ENCODE data around the gene SORL1. TPM values are rescaled to one million over a fixed set of nuclear protein-coding genes. Genes with fewer than 3 reads are reported as not detected.

The SORL1 gene
- total and polyA plus RNA-seq, 2 experiments from 2014 or later = 6.4 to 18.2 TPM

- Histone ChIP-seq H3K36me3 (no peaks in the 10 kb centered on the region), H3K4me1 (ENCODE audit: low read depth) (no peaks in the 10 kb centered on the region), H3K27me3 (no peaks in the 10 kb centered on the region), H3K4me3 (no peak overlapping the region), H3K27ac (no peak overlapping the region), H3K9me3 (ENCODE audit: low read depth) (no peaks in the 10 kb centered on the region)
- DNase-seq (ENCODE audit: low read depth in 1 of 2, low spot score in 1 of 2) = no peak
- TF ChIP-seq, protein P1, sequence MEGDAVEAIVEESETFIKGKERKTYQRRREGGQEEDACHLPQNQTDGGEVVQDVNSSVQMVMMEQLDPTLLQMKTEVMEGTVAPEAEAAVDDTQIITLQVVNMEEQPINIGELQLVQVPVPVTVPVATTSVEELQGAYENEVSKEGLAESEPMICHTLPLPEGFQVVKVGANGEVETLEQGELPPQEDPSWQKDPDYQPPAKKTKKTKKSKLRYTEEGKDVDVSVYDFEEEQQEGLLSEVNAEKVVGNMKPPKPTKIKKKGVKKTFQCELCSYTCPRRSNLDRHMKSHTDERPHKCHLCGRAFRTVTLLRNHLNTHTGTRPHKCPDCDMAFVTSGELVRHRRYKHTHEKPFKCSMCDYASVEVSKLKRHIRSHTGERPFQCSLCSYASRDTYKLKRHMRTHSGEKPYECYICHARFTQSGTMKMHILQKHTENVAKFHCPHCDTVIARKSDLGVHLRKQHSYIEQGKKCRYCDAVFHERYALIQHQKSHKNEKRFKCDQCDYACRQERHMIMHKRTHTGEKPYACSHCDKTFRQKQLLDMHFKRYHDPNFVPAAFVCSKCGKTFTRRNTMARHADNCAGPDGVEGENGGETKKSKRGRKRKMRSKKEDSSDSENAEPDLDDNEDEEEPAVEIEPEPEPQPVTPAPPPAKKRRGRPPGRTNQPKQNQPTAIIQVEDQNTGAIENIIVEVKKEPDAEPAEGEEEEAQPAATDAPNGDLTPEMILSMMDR (IDR thresholded peaks at IDR 0.05; ENCODE audit: low read depth, low read length) = no peak
Measured at GRCh38 chr11:121472312-121472711, 20.2 kb downstream of the SORL1 start.

- TF ChIP-seq, protein P1 (IDR thresholded peaks at IDR 0.05; ENCODE audit: low read depth, low read length) = no peak
- Histone ChIP-seq H3K27ac (no peak overlapping the region), H3K4me3 (no peak overlapping the region), H3K27me3 (no peaks in the 10 kb centered on the region), H3K9me3 (ENCODE audit: low read depth) (no peaks in the 10 kb centered on the region), H3K36me3 (no peaks in the 10 kb centered on the region), H3K4me1 (ENCODE audit: low read depth) (no peaks in the 10 kb centered on the region)
- DNase-seq (ENCODE audit: low read depth in 1 of 2, low spot score in 1 of 2) = peak in 1 of 2 donors; percentile 58
Measured at GRCh38 chr11:121473064-121473777, 21.1 kb downstream of the SORL1 start.

GRCh38 chr11:121474680-121475079, 22.6 kb downstream of the SORL1 start:
- Histone ChIP-seq H3K4me3 (no peak overlapping the region), H3K27ac (no peak overlapping the region), H3K36me3 (no peaks in the 10 kb centered on the region), H3K9me3 (ENCODE audit: low read depth) (no peaks in the 10 kb centered on the region), H3K4me1 (ENCODE audit: low read depth) (peaks cover 8% of the 10 kb centered on the region), H3K27me3 (no peaks in the 10 kb centered on the region)
- TF ChIP-seq, protein P1 (IDR thresholded peaks at IDR 0.05; ENCODE audit: low read depth, low read length) = no peak
- no peak for DNase-seq (ENCODE audit: low read depth in 1 of 2, low spot score in 1 of 2)

GRCh38 chr11:121476379-121477032, 24.4 kb downstream of the SORL1 start:
- Histone ChIP-seq H3K36me3 (no peaks in the 10 kb centered on the region), H3K4me1 (ENCODE audit: low read depth) (peaks cover 8% of the 10 kb centered on the region), H3K27me3 (no peaks in the 10 kb centered on the region), H3K9me3 (ENCODE audit: low read depth) (no peaks in the 10 kb centered on the region), H3K27ac (no peak overlapping the region), H3K4me3 (no peak overlapping the region)
- no peak for DNase-seq (ENCODE audit: low read depth in 1 of 2, low spot score in 1 of 2)
- TF ChIP-seq, protein P1 (IDR thresholded peaks at IDR 0.05; ENCODE audit: low read depth, low read length) = no peak

DNA sequence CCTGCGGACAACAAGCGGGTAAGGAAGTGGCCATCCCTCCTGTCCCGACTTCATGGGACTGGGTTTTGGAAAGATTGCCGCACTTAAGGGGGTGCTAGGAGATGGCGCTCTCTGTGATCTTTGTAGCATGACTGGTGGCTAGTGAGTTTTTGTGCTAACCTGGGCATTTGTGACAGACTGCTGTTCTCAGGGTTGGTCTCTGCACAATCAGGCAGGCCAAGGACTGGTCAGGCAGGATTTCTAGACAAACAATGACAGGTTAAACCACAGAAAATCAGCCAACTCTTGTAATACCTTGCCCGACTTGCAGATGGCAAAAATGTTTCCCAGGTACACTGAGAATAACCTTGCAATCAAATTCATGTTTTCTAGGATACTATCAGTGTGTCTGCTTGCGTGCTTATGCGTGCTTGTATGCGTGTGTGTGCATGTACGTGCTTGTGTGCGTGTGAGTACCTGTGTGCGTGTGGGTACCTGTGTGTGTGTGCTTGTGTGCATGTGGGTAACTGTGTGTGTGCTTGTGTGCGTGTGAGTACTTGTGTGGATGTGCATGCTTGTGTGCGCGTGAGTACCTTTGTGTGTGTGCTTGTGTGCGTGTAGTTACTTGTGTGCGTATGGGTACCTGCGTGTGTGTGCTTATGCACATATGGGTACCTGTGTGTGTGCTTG, 26.2 kb downstream of the SORL1 start:
- no peak overlapping the region for H3K4me3 ChIP-seq
- TF ChIP-seq, protein P1 (IDR thresholded peaks at IDR 0.05; ENCODE audit: low read depth, low read length) = no peak
- H3K27ac ChIP-seq = no peak overlapping the region
- no peaks in the 10 kb centered on the region for H3K9me3 ChIP-seq (ENCODE audit: low read depth)
- no peaks in the 10 kb centered on the region for H3K36me3 ChIP-seq
- no peaks in the 10 kb centered on the region for H3K27me3 ChIP-seq
- DNase-seq (ENCODE audit: low read depth in 1 of 2, low spot score in 1 of 2) = no peak
- peaks cover 13% of the 10 kb centered on the region for H3K4me1 ChIP-seq (ENCODE audit: low read depth)

Measured in cardiac muscle cell (in vitro differentiated cells and primary cell).